Measurements from ENCODE around the gene DET1.
A peak's percentile ranks its signal among the peaks of the same experiment; 100 is the strongest.
"Not testable (repeated sequence)": the region's sequence is repeated elsewhere in the genome, so short reads cannot be mapped to it uniquely, and the experiment has no call there.

The DET1 gene

DNA sequence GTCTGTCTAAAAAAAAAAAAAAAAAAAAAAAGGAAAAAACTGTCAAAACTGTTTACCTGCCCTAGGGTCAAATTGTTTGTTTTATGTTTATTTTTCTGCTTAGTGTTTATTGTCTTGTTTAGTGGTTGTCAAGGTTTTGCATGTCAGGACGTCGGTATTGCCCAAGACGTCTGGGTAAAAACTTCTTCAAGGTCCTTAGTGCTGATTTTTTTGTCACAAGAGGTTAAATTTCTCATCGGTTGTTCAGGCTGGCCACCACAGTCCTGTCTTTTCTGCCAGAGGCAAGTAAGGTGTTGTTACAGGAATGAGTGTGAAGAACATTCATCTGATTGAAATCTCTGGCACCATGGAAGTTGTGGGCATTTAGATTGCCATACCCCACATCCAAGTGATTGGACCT, 7.0 kb downstream of the DET1 start:
- no peak for DNase-seq

DNA sequence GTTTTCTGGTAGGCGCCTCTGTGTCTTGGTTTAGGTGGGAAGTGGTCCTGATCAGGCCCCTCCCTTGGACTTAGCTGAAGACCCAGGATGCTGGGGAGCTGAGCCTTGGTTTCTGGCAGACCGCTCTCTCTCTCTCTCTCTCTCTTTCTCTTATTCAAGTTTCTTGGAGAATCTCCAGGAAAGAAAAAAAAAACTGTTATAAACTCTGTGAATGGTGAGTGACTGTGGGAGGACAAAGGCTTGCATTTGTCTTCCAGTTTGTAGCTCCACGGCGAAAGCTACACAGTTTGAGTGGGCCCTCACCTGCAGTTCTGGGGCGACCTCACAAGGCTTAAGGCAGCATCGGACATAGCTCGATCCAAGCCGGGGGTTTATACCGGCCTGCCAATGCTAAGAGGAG, 7.5 kb downstream of the DET1 start:
- DNase-seq: no peak

DNA sequence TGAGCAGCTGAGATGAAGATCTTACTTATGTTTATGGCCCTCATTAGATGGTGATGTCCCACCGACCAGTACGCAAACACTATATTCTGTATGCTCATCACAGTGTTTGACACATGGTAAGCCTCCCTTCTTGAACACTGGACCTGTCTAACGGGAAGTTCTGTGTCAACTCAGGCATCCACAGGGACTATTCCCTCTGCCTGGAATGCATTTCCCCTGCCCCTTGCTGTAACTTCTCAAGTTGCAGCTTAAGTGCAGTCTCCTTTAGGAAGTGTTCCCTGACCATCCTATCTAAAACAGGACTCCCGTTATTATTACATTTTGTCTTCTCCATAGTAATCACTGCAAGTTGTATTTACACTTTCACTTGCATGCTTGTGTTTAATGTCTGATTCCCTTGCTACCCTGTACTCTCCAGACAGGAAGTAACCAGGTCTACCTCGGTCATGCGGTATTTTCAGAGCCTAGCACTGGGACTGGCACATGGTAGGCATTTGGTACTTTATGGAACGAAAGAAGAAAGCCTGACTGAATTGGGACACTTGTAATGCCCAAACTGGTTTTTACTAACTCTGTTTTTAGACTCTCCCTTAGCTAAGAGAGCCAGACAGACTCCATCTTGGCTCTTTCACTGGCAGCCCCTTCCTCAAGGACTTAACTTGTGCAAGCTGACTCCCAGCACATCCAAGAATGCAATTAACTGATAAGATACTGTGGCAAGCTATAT, 8.7 kb downstream of the DET1 start:
- no peak for DNase-seq

DNA sequence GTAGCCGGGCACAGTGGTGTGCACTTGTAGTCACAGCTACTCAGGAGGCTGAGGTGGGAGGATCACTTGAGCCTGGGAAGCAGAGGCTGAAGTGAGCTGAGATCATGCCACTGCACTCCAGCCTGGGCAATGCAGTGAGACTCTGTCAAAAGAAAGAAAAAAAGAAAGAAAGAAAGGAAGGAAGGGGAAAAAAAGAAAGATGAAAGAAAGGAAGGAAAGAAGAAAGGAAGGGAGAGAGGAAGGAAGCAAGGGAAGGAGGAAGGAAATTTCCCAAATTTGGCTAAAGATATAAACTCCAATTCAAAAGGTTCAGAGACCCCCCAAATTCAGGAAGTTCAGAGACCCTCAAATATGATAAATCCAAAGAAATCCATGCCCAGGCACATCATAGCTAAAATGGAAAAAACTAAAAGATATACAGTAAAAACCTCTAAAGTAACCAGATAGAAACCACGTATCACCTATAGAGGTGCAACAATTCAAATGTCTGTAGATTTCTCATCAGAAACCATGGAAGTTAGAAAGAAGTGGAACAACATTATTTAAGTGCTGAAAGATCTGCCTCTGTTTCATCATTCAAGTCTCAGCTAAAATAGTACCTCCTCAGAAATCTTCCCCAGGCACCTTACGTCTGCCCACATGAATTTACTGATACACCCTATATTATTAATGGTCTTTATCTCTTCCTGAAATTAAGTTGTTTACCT, 10.7 kb downstream of the DET1 start:
- DNase-seq: no peak

DNA sequence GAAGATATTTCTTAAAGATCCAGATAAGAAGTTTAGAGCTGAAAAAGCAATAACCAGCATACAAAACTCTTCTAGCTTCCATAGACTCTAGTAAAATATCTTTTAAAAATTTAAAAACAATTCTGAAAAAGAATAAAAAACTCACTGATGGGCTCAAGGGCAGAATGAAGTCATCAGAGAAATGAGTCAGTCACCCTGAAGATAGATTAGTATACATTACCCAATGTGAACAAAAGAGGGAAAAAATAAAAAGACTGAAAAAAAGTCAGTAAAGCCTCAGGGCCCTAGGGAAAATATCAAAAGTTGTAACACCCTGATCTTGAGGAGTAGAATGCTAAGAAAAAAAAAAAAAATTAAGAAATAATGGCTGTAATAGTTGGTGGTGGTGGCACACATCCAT, 11.4 kb downstream of the DET1 start:
- DNase-seq: no peak

DNA sequence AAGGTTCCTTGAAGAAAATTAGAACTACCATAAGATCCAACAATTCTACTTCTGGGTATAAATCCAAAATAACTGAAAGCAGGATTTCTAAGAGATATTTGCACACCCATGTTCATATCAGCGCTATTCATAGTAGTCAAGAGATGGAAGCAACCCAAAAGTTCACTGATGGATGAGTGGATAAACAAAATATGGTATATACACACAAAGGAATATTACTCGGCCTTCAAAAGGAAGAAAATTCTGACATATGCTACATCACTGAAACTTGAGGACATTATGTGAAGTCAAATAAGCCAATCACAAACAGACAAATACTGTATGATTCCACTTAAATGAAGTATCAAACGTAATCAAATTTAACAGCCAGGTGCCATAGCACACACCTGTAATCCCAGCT, 13.1 kb downstream of the DET1 start:
- no peak for DNase-seq

DNA sequence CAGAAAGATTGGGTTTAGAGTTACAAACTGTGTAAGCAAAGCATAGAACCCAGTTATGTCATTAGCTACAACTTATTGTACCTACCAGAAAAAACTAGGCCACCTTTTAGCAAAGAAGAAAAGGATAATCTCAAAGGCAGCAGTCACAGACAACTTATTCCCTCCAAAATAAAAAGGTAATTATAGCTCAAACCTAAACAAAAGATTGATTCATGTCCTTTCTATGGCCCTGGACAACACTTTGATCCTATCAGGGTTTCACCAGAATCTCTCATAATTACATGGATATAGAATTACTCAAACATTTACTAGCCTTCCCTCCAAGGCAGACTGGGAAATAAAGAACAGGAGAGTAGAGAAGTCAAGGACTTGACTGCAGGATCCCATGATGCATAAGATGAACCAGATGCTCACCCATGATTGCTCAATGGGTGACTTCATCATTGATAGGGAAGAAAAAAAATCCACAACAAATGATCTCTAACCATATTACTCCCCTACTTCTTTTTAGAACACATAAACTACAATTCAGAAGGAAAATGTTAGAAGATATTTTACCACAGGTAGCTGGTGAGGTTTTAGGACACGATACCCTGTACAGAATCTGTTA, 17.4 kb downstream of the DET1 start:
- no peak for DNase-seq

DNA sequence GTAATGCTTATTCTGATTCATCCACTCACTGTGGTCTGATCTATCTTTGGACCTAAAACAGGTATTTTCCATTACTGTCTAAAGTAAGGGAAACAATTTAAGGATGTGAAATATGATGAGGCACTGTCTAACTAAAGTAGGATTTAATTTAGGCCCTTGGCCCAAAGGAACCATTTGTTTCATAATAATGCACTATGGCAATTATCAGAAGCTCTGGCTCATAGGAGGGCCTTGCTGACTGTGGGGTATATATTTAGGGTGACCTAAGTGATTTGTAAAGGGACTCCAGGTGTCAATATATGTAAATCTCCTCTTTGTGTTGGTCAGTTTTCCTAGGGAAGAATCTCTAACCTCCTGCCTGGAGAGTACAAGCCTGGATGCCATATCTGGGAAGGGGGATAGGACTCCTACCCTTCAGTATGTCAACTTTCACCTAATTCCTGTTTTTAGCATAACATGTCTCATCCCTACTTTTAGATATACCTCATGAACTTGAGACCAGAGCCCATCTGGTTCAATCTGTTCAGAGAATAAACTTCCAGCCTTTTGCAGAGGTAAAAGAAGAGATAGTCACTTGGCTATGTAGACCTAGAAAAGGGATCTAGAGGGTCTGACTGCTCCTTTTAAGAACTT, 20.1 kb downstream of the DET1 start:
- no peak for DNase-seq

DNA sequence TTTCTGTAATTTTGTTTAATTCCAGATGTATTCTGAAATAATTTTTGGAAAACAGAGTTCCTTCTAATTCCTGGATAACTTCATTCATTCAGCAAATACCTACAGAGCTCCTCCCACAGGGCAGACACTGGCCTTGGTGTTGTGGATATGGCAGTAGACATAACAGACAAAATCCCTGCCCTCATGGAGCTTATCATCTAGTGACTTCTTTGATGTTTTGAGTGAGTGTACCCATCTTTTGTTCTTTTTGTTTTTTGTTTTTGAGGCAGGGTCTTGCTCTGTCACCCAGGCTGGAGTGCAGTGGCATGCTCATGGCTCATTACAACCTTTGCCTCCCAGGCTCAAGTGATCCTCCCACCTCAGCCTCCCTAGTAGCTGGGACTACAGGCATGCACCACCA, 21.1 kb downstream of the DET1 start:
- no peak for DNase-seq

DNA sequence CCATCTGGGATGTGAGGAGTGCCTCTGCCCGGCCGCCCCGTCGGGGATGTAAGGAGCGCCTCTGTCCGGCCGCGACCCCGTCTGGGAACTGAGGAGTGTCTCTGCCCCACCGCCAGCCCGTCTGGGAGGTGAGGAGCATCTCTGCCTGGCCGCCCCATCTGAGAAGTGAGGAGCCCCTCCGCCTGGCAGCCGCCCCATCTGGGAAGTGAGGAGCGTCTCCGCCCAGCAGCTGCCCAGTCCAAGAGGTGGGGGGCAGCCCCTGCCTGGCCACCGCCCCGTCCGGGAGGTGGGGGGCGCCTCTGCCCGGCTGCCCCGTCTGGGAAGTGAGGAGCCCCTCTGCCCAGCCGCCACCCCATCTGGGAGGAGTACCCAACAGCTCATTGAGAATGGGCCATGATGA, 22.4 kb downstream of the DET1 start:
- DNase-seq: not testable (repeated sequence)

DNA sequence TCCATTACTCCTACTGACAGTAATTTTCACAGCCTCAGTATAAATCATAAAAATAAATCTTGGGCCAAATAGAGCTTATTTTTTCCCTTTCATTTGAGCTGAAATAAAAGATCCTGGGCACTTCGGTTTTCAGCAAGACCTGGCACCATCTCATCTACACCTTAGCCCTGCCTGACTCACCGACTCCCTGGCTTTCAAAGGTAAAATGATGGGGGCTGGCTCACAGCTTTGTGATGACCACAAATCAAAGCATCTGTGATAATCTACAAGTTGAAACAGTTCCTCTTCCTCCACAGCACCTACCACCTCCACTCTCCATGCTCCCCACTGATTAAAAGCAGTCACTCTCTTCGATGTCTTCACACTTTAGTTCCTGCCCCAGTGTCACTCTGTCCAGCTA, 27.6 kb downstream of the DET1 start:
- DNase-seq: no peak

DNA sequence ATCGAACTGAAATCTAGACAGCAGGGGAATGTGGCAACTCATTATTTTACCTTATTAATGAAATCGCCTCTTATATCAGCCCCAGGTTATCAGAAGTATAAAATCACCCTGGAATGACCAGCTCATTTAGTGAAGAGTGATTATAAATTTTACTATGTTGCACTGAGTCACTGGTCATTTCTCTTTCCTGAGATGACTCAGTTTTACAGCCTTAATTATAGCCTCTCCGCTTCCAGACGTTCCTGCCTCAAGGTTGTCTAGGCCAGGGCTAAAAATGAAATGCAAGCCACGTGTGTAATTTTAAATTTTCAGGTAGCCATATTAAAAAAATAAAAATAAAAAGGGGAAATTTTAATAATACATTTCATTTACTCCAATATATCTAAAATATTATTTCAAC, 33.3 kb downstream of the DET1 start:
- DNase-seq: no peak

DNA sequence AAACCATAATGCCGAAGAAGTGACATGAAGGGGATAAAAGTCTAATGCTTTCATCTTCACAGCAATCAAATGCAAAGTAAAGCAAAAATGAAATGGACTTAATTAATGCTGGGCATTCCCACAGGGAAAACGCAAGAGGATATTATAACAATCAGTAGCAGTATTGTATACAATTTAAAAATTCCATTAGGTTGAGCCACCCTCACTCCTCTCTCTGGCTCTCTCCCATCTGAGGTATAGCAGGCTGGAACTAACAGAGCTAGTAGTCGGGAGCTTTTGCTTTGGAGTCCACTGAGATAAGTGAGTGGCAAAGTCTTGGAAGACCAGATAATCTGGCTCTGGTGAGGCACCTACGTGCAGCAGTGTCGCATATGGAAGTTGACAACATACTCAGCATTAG, 33.9 kb downstream of the DET1 start:
- DNase-seq: no peak

DNA sequence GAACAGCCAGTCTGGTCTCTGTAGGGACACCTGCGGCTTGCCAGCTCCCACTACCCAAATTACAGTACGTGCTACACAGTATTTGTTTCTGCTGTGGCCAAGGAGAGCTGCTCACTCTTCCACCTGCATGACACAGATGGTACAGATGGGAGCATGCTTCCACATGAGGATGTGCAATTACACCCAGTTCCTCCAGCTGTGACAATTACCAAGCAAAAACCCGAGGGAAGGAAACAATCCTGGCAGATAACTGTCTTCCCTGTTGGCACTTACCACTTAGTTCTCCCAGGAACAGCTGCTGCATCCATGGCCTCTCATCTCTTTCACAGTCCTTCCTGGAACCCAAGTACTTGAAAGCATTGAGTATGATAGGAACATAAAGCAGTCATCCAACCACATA, 34.4 kb downstream of the DET1 start:
- no peak for DNase-seq

DNA sequence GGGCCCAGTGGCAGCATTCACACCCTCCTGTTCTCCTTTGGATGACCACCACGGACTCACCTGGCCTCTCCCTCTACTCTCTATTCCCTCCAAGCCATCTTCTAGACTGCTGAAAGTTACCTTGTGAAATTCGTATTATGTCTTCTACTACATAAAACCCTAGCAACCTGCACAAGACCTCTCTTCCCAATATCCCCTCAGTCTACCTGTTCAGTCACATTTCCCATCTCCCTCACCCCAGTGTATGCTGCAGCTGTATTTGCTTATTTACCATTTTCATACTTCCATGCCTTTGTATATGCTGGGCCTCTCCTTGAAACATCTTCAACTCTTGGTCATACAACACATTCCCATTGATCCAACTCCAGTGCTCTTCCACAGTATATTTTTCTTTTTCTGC, 35.3 kb downstream of the DET1 start:
- DNase-seq: no peak

DNA sequence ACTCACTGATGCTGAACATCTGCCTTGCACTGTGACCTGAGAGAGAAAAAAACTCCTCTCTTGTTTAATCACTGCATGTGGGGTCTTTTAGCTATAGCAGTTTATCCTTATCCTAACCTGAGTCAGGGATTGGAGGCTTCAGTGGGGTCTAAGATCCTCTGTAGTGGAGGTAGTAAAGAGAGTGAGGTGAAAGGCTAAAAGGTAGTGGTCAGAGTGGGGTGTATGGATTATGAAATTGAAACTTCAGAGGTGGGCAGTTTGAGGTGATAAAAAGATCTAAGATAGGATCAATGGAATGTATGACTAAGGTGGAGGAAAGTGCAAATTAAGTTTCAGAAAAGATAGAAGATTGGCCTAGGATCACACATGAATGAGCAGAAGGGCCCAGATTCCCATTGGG, 36.5 kb downstream of the DET1 start:
- no peak for DNase-seq

DNA sequence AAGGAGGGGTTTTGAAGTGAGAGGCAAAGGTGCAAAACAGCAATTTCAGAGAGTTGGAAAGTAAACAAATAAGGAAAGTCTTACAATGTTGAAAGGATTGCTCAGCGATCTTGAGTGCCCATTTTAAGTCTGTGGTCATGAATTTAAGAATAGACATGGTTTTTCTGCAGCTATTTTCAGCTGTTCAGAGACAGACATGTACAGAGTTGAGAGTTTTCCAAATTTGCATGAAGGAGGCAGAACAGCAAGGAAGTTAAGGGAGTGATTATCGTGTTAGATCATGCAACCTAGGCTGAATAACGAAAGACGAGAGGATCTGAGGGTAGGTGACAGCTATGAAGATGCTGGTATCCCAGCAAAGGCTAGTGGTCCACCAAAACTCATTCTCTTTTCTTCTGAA, 37.2 kb downstream of the DET1 start:
- DNase-seq: no peak

DNA sequence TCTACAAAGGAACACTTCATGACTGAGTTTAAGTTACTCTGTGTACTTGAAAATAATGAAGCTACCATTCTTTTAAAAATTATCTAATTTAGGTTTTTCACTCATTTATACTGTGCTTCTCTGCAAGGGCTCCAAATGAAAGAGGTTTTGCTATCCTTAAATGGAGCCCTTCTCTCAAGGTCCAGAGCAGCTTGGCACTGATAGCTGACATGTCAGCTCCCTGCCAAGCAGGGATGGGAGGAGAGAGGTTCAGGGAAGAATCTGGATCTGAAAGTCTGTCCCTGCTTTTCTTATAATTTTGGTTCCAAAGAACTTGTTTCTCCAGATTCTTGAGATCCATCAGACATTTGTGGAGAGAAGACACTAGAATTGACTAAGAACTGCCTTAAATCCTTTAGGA, 39.9 kb downstream of the DET1 start:
- no peak for DNase-seq

DNA sequence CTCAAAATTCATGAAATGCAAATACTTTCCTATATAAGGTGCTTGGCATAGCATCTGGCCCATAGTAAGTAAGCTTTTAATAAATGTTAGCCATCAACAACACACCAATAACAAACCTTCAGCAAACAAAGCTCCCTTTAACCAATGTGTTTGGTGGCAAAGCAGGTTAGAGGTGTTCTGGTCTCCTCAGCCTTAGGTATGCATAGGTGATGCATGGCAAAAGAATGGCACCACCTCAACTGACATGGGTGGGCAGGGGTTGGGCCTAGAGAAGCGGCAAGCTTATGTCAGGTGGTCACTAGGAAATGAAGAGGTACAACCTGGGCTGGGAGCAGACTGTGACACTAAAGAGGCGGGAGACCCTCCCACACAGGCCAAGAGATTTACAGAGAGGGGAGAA, 40.8 kb downstream of the DET1 start:
- DNase-seq: no peak

DNA sequence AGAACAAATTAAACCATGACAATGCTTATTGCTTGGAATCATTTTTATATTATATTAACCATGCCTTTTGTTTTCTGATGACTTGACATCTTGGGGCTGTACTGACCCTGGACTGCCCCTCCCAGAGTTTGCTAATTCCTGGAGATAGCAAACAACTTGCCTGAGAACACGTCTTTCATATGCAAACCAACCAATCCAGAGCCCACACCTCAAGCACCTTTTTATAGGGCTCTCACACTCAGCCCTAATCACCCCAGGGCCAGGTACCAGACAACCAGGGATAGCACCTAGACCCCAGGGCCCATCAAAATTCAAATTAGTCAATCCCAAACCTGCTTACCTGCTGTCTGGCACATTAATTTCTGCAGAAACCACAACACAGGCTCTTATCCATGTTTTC, 42.0 kb downstream of the DET1 start:
- no peak for DNase-seq

DNA sequence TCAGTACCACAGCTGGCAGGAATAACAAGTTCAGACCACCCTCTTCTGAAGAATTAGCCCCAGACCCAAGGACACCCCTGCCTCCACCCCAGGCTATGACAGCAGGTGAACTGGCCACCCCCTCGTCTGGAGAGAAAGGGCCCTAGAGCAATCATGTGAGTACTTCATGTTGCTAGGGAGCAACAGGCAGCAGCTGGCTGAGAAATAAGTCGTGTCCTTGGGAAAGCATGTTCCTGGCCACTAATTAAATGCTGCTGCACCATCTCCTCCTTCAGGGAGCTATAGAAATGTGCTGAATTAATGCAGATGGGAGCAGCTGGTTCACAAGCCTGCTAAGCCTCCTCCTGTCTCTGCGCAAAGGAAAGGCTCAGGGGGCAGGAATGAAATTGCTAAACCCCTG, 47.5 kb downstream of the DET1 start:
- DNase-seq: peak; percentile 40

DNA sequence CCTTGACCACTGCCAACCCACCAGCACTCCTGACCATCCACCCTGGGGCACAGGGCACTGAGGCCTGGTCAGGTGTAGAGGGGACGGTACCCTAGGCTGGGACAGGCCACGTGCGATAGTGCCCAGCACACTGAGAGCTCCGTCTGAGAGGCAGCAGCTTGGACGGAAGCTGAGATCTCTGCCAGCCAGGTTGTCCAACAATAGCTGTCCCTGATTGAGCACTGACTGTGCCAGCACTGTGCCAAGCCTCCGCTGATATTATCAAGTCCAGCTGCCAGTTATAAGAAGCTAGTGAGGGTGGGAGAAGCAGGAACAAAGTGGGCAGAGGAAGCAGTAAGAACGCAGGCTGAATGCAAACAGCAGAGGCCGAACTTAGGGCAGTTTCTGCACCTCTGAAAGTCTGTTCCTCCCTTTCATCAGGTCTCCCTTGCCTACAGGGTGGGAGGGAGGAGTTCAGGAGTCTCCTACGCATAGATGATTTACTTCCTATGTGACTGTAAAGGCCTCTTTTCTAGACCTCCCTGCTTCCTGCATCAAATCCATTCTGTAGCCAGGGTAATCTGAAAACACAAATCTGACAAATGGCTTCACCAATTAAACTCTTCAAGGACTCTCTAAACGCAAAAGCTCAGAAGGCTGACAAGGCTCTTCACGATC, 49.2 kb downstream of the DET1 start:
- no peak for DNase-seq

DNA sequence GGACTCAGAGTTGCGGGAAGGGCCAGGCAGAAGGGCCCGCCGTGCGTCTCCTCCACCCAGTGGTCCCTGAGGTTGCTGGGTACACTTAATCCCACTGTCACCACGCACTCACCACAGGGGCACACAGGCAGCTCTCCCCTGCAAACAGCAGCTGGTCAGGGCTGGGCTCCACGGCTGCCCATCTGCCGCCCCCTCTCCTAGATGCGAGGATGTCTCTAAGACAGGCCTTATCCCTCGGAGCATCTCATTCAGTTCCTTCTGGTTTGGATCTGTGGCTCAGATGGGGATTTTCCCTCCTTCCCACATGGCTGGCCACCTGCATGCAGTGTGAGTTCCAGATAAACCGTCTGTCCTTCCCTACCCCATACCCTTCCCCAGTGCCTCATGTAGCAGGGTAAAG, 52.6 kb downstream of the DET1 start:
- DNase-seq: no peak

DNA sequence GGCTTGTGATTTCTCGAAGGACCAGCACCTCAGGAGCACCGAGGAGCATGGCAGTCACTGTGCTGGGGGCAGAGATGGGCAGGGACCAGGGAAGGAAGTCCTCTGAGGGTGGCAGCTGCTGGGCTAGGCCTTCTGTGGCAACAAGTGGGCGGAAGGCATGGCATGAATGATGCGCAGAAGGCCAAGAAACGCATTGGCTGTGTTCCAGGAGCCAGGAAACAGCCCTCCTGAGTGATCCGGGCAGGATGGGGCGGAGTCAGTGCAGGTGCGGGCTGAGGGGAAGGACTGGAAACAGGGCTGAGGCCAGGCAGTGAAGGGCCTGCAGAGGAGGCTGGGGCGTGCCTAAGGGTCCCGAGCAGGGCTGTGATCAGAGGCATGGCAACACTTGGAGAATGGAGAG, 55.3 kb downstream of the DET1 start:
- no peak for DNase-seq
